GM18520 (cell line): ENCODE measurements around the gene KLHL17.
"Not testable (repeated sequence)": the region's sequence is repeated elsewhere in the genome, so short reads cannot be mapped to it uniquely, and the experiment has no call there.

Source experiments
- ATAC-seq: cut with Tn5 transposase; IDR thresholded peaks from one replicate; pipeline ENCODE4 v1.9.1; 2021; ENCODE audit not compliant: unreplicated experiment

Gene KLHL17

DNA sequence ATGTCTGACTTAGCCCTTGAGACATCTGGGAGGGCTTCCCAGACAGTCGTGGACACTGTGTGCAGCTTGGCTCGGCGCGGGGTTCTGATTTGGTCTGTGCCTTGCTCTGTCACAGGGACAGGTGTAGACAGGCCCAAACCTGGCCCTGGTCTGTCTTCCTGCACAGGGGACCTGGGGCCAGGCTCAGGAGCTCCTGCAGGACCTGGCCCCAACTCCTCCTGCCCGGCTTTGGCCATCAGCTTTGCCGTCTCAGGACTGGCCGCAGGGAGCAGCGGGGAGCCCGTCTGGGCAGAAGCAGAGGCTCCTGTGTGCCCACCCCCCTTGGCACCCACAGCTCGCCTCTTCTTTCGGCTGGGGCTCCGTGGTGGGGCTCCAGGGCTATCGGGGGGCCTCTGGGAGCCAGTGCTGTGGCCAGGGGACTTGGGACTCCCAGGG, 19.8 kb downstream of the KLHL17 start:
- ATAC-seq: no peak

DNA sequence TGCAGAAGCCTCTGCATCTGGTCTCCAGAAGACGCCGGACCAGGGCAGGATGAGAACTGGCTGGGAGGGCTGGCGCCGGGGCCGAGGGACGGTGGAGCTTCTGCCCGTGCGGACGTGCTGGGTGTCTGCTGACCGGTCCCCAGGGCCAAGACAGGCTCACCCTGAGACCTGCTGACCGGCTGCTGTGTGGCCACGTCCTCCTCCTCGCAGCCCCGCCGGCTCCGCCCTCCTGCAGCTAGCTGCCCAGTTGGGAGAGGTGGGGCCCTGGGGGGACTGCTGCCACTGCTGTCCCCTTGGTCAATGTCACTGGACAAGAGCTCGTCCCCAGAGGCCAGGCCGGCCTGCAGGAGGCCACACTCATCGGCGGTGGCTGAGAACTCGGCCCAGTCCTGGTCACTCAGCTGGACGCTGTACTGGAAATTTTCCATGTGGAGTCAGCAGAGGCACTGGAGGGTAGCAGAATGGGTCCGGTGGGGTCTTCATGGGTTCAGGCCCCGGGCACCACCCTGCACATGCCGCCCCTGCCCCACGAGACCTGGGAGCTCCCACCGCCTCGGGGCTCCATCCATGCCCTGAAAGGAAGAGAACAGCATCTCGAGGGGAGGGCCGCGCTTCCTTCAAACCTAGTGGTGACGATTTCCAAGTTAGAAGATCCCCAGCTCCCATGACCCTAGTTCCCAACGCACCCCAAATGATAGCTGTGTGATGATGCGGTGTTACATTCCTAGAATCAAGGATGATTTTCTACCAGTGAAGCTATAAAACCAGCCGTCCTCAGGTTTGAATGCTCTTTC, 20.4 kb downstream of the KLHL17 start:
- no peak for ATAC-seq

DNA sequence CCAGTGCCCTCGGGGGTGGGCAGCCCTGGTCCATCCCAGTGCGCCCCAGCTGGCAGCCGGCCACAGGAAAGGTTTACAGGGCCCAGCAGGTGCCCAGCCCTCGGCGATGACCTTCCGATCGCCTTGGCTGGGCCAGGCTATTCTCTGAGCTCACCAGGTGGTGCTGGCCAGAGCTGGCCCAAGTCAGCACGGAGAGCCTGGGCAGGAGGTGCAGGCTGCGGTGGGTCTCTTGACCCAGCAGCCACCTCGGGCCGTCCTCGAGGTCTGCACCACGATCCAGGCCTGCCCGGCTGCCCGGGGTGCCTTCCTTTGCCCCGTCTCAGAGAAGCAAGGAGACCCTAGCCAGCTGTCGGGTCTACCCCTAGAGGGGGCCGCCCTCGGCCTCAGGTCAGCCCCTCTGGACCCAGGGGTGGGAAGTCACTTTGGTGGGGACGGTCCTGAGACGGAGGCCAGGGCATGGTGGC, 21.1 kb downstream of the KLHL17 start:
- ATAC-seq: no peak

DNA sequence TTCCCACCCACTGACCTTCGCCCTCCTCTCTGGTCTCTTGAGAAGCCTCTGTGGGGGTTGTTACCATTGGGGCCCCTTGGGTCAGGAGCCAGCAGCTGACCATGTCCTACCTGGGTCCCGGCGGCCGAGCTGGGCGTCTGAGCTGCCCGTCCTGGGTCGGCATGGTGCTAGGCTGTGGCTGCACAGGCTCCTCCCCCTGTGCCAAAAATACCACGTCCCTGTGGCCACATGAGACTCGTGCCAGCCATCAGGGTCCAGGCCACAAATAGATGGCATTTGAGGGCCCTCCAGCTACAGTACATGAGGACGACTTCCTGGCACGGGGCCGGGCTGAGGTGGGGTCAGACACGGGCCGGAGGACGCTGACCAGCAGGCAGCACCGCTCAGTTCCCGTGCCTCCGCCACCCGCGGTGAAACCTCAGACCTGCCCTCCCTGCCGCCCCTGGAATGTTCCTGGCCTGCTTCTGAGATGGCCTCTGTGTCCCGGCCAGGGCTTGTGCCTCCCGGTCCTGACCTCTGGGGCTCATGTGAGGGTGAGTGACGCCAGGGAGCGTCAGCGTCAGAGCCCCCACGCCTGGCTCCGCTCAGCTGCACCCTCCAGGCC, 21.7 kb downstream of the KLHL17 start, which contains the start of gene PERM1:
Gene PERM1 (minus strand): TSS at position 139 of the 604 bp plus-strand sequence. CDS start 1,064 bp downstream, outside the sequence.
- ATAC-seq: no peak

DNA sequence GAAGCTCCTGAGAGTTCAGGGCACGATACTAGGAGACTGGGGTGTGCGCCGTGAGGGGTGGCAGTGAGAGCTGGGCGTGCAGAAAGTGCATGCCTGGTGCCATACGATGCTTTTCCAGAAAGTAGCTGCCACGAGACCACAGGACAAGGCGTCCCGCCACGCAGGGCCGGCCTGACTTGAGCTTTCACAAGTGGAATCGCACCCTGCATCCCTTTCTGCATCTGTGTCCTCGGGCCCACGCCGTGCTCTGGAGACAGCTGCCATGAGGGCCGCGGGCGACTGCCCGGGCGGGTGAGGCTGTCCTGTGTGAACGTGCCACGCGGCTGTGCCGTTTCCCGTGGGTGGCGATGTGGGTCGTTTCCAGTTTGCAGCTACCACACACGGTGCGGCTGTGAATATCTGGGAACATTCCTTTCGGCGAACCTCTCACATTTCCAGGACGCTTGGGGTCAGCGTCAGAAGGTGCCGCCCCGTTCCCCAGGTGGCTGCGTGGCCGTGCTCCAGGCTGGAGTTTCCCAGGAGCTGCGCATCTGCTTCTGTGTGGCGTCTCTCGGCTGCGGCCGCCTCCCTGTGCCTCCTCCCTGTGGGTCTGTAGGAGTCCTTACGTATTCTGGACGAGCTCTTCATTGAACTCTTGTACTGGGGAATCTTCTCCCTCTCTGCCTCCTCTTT, 22.5 kb downstream of the KLHL17 start:
- no peak for ATAC-seq

DNA sequence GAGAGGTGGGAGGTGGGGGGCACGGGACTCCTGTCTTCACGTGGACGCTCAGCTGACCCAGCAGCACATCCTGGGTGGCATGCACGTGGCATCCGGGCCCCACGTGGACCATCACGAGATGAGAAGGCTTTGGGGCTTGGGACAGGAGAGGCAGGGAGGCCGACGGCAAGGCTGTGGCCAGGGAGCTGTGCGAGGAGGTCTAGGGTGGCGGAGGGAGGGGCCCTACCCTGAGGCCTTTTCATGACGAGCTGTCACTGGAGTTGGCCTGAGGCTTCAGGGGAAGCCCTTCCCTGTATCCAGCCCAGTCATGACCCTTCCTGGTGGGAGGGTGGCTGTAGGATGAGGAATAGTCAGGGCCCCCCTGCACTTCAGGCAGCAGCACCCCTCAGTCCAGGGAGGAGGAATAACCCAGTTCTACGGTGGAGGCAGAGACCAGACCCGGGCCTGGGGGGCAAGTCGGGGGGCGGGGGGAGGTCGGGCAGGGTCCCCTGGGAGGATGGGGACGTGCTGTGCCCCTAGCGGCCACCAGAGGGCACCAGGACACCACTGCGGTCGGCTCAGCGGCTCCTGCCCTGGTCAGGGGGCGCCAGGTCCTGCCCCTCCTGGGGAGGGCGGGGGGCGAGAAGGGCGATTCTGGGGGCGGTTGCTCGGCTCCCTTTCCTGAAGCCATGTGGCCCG, 23.6 kb downstream of the KLHL17 start:
- no peak for ATAC-seq

DNA sequence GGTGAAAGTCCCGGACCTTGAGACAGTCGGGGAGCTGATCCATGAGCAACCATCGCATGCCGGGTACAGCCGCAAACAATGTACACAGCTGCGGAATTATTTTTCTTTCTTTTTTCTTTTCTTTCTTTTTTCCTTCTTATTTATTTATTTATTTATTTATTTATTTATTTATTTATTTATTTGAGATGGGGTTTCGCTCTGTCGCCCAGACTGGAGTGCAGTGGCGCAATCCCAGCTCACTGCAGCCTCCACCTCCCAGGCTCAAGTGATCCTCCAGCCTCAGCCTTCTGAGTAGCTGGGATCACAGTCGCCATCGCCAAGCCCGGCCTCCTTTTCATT, 24.1 kb downstream of the KLHL17 start:
- no peak for ATAC-seq

DNA sequence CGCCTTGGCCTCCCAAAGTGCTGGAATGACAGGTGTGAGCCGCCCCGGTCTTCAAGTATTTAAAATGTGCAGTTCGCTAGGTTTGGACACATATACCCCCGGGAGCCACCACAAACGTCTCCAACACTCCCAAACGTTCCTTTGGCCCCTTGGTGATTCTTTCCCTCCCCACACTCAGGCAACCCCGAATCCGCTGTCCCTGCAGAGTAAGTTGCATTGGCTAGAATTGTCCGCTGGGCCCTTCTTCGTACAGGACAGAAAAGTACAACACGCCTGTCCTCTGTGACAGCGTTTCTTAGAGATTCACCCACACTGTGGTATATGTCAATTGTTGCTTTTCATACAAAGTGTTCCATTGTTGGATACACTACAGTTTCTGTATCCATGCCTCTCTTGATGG, 24.7 kb downstream of the KLHL17 start:
- no peak for ATAC-seq

DNA sequence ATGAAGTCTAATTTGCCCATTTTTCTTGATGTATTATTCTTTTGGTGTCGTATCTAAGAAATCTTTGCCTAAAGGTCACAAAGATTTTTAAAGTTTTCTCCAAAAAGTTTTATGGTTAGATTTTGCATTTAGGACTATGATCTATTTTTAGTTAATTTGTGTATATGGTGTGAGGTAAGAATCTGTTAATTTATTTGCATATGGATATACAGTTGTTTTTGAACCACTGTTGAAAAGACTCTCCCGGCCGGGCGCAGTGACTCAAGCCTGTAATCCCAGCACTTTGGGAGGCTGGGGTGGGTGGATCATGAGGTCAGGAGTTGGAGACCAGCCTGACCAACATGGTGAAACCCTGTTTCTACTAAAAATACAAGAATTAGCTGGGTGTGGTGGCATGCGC, 27.7 kb downstream of the KLHL17 start:
- not testable (repeated sequence) for ATAC-seq

DNA sequence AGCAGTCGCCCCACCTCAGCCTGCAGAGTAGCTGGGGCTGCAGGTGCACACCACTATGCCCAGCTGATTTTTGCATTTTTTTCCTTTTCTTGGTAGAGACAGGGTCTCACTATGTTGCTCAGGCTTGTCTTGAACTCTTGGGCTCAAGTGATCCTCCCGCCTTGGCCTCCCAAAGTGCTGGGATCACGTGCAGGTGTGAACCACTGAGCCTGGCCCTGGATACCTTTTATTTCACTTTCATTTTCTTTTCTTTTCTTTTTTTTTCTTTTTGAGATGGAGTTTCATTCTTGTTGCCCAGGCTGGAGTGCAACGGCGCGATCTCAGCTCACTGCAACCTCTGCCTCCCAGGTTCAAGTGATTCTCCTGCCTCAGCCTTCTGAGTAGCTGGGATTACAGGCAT, 30.9 kb downstream of the KLHL17 start:
- not testable (repeated sequence) for ATAC-seq

DNA sequence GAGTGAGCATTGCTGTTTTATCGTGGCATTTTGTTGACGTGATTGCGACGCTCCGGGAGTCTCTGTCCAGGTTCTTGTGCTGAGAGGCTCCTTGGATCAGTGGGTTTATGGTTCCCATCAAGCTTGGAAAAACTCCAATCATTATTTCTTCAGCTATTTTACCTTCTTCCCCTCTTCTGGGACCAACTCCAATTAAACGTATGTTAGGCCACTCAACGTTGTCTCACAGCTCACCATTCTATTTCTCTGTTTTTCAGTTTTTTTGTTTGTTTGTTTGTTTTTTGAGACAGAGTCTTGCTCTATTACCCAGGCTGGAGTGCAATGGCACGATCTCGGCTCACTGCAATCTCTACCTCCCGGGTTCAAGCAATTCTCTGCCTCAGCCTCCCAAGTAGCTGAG, 31.5 kb downstream of the KLHL17 start:
- ATAC-seq: no peak

DNA sequence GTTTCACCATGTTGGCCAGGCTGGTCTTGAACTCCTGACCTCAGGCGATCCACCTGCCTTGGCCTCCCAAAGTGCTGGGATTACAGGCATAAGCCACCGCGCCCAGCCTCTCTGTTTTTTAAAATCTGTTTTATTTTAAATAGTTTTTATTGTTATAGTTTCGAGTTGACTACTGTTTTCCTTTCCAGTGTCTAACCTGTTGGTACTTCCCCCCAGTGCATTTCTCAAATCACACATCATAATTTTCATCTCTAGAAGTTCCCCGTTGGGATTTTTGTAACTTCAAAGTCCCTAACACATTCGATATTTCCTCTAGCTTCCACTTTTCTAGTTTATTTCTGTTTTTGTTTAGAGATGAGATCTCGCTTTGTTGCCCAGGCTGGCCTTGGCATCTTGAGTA, 32.0 kb downstream of the KLHL17 start:
- no peak for ATAC-seq

DNA sequence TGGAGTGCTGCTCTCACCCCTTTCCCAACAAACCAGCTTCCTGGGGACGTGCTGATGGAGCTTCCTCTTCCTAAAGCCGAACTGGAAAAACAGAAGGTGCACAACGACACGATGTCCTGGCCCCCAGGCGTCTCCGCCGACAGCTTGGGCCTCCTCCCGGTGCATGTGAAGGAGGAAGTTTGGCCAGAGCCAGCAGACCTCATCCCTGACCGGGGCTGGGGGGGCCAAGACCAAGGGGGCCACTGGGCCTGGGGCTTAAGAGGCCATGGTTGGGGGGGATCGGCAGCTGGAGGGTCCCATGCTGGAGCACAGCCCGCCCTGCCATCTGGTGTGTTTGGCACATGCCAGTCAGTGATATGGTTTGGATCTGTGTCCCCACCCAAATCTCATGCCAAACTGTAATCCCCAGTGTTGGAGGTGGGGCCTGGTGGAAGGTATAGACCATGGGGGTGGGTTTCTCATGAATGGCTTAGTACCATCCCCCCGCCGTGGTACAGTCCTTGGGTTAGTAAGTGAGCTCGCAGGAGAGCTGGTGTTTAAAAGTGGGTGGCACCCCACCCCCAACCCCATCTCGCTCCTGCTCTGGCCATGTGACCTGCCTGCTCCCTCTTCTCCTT, 33.1 kb downstream of the KLHL17 start:
- no peak for ATAC-seq

DNA sequence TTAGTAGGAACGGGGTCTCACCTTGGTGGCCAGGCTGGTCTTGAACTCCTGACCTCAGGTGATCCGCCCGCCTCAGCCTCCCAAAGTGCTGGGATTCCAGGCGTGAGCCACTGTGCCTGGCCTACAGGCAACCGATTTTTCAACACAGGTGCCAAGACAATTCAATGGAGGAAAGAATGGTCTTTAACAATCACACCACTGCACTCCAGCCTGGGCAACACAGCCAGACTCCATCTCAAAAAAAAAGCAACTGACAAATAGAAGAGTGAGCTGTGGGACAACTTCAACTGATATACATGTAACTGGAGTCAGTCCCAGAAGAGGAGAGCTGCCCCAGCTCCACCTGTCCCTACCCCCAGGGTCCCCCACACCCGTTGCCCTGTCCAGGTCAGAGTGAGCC, 34.2 kb downstream of the KLHL17 start:
- not testable (repeated sequence) for ATAC-seq

DNA sequence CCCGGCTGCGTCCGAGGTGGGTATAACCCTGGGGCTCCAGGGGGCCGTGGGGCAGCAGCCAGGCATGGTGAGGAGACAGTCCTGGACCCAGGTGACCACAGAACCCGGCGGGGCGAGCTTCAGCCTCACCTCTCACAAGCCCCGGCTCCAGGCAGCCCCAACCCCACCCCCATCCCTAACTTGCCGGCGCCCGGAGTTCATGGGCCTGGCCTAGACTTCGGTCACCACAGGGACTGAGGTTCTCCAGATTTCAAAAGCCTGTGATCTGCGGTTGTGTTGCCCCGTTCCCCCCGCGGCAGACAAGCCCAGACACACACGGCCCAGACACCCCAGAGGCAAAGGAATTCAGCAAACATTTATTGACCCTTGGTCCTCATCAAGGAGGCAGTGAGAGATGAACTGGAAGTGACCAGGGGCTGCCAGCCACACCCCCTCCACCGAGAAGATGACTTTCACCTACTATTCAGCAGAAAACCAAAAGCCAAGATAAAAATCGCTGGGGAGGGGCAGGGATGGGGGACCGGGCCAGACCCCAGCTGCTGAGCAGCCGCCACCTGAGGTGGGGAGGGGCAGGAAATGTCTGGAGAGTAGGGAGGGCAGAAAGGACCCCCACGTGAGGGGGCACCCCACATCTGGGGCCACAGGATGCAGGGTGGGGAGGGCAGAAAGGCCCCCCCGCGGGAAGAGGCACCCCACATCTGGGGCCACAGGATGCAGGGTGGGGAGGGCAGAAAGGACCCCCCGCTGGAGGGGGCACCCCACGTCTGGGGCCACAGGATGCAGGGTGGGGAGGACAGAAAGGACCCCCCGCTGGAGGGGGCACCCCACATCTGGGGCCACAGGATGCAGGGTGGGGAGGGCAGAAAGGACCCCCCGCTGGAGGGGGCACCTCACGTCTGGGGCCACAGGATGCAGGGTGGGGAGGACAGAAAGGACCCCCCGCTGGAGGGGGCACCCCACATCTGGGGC, 35.6 kb downstream of the KLHL17 start:
- no peak for ATAC-seq

DNA sequence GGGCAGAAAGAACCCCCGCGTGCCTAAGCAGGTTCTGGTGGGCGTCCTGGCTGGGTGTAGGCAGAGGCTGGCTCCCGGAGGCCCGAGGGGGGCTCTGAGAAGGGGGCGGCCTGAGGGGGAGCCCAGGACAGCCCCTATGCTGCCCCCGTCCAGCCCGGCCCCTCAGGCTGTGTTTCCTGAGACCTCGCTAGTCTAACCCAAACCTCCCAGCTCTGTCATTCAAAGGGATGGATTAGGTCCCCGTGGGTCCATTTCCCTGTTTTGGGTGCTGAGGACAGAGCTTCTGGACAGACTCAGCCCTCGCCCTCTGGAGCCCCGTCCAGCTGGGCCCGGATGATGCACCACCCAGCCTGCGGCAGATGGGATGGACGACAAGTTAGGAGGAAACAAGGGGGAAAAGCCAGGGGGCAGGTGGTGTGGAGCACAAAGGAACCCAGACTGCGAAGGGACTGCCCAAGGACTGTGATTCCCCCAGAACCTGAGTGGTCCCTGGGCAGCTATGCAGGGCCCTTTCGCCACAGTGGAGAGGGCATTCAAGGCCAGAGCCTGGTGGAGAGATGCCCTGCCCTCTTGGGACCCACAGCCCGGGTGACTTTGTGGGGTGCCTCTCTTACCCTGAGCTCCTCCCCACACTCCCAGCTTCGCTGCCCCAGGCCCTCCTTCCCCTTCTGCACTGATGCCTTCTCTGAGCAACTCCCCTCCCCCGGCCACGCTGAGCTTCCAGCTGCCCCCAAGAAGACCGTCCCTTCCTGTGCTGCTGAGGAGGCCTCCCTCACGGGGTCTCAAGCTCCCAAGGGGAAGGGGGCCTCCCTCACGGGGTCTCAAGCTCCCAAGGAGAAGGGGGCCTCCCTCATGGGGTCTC, 36.7 kb downstream of the KLHL17 start:
- no peak for ATAC-seq

DNA sequence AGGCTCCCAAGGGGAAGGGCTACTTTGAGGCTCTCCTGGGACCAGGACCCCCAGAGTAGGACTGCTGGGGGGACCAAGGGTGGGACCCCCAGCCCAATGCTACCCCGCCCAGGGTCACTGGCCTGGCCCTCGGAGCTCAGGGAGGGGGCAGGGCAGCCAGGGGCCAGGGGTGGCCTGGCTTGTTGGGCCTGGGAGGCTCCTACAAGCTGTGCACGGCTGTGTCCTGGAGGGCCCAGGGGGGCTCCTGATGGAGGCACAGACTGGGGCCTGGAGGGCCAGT, 37.3 kb downstream of the KLHL17 start:
- no peak for ATAC-seq

DNA sequence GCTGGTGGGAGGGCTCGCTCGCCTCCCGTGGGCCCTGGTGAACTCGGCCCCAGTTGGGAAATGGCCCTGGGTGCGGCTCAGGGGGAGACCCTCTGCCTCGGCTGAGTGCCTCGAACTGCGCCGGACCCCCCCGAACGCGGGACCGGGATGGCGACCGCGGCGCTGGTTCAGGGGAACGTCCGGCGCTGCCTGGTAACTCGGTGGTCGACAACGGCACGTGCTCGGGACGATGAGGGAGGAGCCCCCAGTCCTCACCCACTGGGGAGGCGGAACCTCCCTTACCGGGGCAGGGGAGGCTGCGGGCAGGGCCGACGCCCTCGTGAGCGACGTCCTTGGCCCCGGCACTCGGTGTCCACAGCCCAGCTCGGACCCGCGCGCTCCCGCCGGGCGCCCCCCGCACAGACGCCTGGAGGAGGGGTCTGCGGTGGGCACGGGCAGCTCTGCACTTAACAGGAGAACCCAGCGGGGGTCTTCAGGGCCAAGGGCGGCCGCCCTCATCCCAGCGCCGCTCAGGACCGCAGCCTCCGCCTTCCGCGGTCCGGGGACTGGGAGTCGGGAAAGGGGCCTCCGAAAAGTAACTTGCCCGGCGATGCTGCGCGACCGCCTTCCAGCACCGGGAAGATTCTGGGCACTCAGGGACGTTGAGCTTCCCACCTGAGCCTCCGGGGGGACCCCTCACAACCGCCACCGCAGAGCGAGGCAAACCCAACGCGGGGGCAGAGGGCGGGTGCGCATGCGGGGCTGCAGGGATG, 37.8 kb downstream of the KLHL17 start:
- no peak for ATAC-seq

DNA sequence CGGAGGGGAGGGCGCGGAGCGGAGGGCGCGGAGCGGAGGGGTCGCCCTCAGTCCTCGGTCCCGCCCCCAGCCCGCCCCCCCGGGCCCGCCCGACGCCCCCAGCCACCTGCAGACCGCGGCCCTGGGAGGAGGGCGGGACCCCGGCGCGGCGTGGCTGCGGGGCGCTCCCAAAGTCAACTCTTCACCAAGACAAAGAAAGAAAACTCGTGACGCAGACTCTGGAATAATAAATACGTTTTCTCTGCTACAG, 38.3 kb downstream of the KLHL17 start:
- no peak for ATAC-seq
